Measurements from ENCODE around the gene KLF17. TPM values are rescaled to one million over a fixed set of nuclear protein-coding genes. Genes with fewer than 3 reads are reported as not detected.

The KLF17 gene
- total and polyA plus RNA-seq, 2 experiments from 2014 or later, result not detected

GRCh38 chr1:44072204-44072603 lies 46.4 kb upstream of the KLF17 start:
- Mint-ChIP-seq H3K27me3 (ENCODE audit: insufficient read depth, low read depth, poor library complexity) (peaks cover 4% of the 10 kb centered on the region), H3K36me3 (ENCODE audit: low read depth) (no peaks in the 10 kb centered on the region), H3K27ac (no peak overlapping the region), H3K9me3 (0 out of 3 replicates have a peak, but pooled peaks cover 3% of the 10 kb centered on the region), H3K4me3 (no peak overlapping the region), H3K4me1 (peaks cover 26% of the 10 kb centered on the region)
- H3K9me2 ChIP-seq (ENCODE audit: insufficient read depth), result 0 out of 2 replicates have a peak, but pooled peaks cover 2% of the 10 kb centered on the region
- 0 out of 2 replicates have a peak, but pooled peaks cover 5% of the 10 kb centered on the region for H3K4me1 ChIP-seq (ENCODE audit: insufficient read depth)
- DNase-seq (ENCODE audit: low spot score), result no peak
- ATAC-seq, result no peak
- H3K27me3 ChIP-seq (ENCODE audit: insufficient read depth), result peaks cover under 1% of the 10 kb centered on the region; the same call in 1 of the 2 replicates
- no peaks in the 10 kb centered on the region for H4K20me1 ChIP-seq (replicated peaks; ENCODE audit: insufficient read depth)
- no peak overlapping the region for H3K4me2 ChIP-seq
- no peak for TF ChIP-seq NANOG (IDR thresholded peaks at IDR 0.05; ENCODE audit: borderline replicate concordance)
- no peak for TF ChIP-seq CREB1 (CRISPR knock-in tag; IDR thresholded peaks at IDR 0.05; ENCODE audit: low read depth)
- no peak for TF ChIP-seq EZH2phosphoT487 (IDR thresholded peaks at IDR 0.05; ENCODE audit: unreplicated experiment)
- no peak for TF ChIP-seq ZNF114 (CRISPR knock-in tag; IDR thresholded peaks at IDR 0.05)
- no peak for TF ChIP-seq STAT1 (IDR thresholded peaks at IDR 0.05; ENCODE audit: unreplicated experiment)
- no peak for TF ChIP-seq CTCF (conservative IDR thresholded peaks at IDR 0.05; ENCODE audit: low read depth in 2 of 2)
- TF ChIP-seq, protein P1, sequence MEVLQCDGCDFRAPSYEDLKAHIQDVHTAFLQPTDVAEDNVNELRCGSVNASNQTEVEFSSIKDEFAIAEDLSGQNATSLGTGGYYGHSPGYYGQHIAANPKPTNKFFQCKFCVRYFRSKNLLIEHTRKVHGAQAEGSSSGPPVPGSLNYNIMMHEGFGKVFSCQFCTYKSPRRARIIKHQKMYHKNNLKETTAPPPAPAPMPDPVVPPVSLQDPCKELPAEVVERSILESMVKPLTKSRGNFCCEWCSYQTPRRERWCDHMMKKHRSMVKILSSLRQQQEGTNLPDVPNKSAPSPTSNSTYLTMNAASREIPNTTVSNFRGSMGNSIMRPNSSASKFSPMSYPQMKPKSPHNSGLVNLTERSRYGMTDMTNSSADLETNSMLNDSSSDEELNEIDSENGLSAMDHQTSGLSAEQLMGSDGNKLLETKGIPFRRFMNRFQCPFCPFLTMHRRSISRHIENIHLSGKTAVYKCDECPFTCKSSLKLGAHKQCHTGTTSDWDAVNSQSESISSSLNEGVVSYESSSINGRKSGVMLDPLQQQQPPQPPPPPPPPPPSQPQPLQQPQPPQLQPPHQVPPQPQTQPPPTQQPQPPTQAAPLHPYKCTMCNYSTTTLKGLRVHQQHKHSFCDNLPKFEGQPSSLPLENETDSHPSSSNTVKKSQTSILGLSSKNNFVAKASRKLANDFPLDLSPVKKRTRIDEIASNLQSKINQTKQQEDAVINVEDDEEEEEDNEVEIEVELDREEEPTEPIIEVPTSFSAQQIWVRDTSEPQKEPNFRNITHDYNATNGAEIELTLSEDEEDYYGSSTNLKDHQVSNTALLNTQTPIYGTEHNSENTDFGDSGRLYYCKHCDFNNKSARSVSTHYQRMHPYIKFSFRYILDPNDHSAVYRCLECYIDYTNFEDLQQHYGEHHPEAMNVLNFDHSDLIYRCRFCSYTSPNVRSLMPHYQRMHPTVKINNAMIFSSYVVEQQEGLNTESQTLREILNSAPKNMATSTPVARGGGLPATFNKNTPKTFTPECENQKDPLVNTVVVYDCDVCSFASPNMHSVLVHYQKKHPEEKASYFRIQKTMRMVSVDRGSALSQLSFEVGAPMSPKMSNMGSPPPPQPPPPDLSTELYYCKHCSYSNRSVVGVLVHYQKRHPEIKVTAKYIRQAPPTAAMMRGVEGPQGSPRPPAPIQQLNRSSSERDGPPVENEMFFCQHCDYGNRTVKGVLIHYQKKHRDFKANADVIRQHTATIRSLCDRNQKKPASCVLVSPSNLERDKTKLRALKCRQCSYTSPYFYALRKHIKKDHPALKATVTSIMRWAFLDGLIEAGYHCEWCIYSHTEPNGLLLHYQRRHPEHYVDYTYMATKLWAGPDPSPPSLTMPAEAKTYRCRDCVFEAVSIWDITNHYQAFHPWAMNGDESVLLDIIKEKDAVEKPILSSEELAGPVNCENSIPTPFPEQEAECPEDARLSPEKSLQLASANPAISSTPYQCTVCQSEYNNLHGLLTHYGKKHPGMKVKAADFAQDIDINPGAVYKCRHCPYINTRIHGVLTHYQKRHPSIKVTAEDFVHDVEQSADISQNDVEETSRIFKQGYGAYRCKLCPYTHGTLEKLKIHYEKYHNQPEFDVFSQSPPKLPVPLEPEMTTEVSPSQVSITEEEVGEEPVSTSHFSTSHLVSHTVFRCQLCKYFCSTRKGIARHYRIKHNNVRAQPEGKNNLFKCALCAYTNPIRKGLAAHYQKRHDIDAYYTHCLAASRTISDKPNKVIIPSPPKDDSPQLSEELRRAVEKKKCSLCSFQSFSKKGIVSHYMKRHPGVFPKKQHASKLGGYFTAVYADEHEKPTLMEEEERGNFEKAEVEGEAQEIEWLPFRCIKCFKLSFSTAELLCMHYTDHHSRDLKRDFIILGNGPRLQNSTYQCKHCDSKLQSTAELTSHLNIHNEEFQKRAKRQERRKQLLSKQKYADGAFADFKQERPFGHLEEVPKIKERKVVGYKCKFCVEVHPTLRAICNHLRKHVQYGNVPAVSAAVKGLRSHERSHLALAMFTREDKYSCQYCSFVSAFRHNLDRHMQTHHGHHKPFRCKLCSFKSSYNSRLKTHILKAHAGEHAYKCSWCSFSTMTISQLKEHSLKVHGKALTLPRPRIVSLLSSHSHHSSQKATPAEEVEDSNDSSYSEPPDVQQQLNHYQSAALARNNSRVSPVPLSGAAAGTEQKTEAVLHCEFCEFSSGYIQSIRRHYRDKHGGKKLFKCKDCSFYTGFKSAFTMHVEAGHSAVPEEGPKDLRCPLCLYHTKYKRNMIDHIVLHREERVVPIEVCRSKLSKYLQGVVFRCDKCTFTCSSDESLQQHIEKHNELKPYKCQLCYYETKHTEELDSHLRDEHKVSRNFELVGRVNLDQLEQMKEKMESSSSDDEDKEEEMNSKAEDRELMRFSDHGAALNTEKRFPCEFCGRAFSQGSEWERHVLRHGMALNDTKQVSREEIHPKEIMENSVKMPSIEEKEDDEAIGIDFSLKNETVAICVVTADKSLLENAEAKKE (CRISPR knock-in tag; IDR thresholded peaks at IDR 0.05), result no peak
- TF ChIP-seq ETS1 (IDR thresholded peaks at IDR 0.05), result no peak
- TF ChIP-seq JUNB (IDR thresholded peaks at IDR 0.05; ENCODE audit: unreplicated experiment), result no peak
- no peak for TF ChIP-seq EZH2 (IDR thresholded peaks at IDR 0.05; ENCODE audit: low read depth, unreplicated experiment)
- no peak for TF ChIP-seq POLR2AphosphoS5 (IDR thresholded peaks at IDR 0.05; ENCODE audit: low read depth)
- H3F3A ChIP-seq (replicated peaks; ENCODE audit: low read depth), result no peaks in the 10 kb centered on the region
- no peak overlapping the region for H2AFZ ChIP-seq
- no peak overlapping the region for H3K4me3 ChIP-seq
- no peaks in the 10 kb centered on the region for H3K79me2 ChIP-seq (replicated peaks; ENCODE audit: insufficient read depth)
- H3K36me3 ChIP-seq (ENCODE audit: insufficient read depth), result no peaks in the 10 kb centered on the region
- H3K27ac ChIP-seq (ENCODE audit: low read depth), result no peak overlapping the region

All from GM23338 (cell line).